Effector memory CD8-positive, alpha-beta T cell (primary cell): Measurements from ENCODE around the gene KCP.

ENCODE experiments used
- ATAC-seq: fragments of 150-1000 bp; cut with Tn5 transposase; replicated peaks from 2 replicates; pipeline ENCODE4 v1.10.0; 2021; ENCODE audit warnings: mild to moderate bottlenecking, moderate library complexity
- DNase-seq, 3 experiments: peaks; one replicate each; pipeline ENCODE4 v3.0.0; 2021
- H3K27ac Mint-ChIP-seq, 2 donors: one replicate each; pipeline ENCODE4 v1.8.0; 2022; ENCODE audit warnings: mild to moderate bottlenecking in 2 of 2, mixed read lengths in 2 of 2, moderate library complexity in 2 of 2
- H3K27me3 Mint-ChIP-seq, 2 donors: one replicate each; pipeline ENCODE4 v1.8.0; 2022; ENCODE audit warnings: mixed read lengths in 2 of 2
- H3K36me3 Mint-ChIP-seq: one replicate; pipeline ENCODE4 v1.8.0; 2022; ENCODE audit warnings: mild to moderate bottlenecking, moderate library complexity, mixed read lengths; ENCODE audit not compliant: insufficient read depth
- H3K4me1 Mint-ChIP-seq, 2 donors: one replicate each; pipeline ENCODE4 v1.8.0; 2022; ENCODE audit warnings: low read depth in 2 of 2, mixed read lengths in 2 of 2
- H3K4me3 Mint-ChIP-seq, 2 donors: one replicate each; pipeline ENCODE4 v1.8.0; 2022; ENCODE audit warnings: mild to moderate bottlenecking in 2 of 2, mixed read lengths in 2 of 2, moderate library complexity in 2 of 2
- H3K9me3 Mint-ChIP-seq, 2 donors: one replicate each; pipeline ENCODE4 v1.8.0; 2022; ENCODE audit warnings: mixed read lengths in 2 of 2

The KCP gene

DNA sequence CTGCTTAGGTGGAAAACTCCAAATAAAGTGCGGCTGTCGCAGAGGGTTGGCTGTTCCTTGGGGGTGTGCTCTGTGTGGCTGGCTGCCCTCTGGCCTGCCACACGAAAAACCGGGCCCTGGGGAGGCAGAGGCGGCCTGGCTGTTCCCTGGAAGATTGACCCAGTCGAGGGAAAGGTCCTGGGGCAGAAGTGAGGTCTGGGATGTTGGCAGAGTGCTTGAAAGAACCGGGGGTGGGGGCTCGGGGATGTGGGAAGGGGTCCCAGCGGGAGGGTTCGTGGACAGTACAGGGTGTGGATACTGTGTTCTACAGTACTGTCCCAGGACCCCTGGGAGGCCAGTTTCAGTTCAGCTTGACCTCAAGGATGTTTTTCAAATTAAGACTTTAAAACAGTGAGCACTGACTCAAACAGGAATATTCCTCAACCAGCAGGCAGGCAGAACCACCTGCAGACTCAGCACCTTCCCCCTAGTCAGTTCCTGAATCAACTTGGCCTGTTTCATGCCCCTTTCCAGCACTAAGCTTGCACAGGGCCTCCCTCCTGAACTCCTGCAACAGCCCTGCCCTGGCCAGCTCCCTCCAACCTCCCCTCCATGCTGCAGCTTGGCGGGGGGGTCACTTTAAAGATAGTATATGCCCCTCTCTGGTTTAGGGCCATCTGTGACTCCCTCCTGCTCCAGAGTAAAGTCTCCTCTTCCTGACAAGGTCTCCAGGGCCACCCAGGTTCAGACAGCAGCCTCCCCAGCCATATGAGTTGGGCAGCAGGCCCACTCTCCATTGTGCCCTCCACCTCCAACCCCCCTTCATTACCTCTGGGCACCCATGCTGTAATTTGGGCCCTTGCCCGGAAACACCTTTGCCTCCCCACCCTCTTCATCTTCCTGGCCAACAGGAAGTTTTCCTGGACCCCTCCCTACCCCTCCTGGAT lies 51.0 kb downstream of the KCP start:
- peaks cover 11% of the 10 kb centered on the region for H3K36me3 Mint-ChIP-seq
- H3K4me3 Mint-ChIP-seq: no peak overlapping the region
- no peaks in the 10 kb centered on the region for H3K9me3 Mint-ChIP-seq
- H3K27me3 Mint-ChIP-seq: peaks cover 0 to 10% of the 10 kb centered on the region in 2 donors
- peaks cover 14 to 16% of the 10 kb centered on the region in 2 donors for H3K4me1 Mint-ChIP-seq
- DNase-seq (no peak), ATAC-seq (no peak)
- H3K27ac Mint-ChIP-seq: no peak overlapping the region

GRCh38 chr7:128858380-128859231 lies 51.9 kb downstream of the KCP start:
- Mint-ChIP-seq H3K27me3 (peaks cover 0 to 17% of the 10 kb centered on the region in 2 donors), H3K4me3 (no peak overlapping the region), H3K27ac (no peak overlapping the region), H3K36me3 (peaks cover 9% of the 10 kb centered on the region), H3K9me3 (no peaks in the 10 kb centered on the region), H3K4me1 (peaks cover 11 to 13% of the 10 kb centered on the region in 2 donors)
- ATAC-seq (no peak), DNase-seq (no peak)

- Mint-ChIP-seq H3K9me3 (no peaks in the 10 kb centered on the region), H3K4me3 (no peak overlapping the region), H3K36me3 (no peaks in the 10 kb centered on the region), H3K4me1 (peaks cover 0 to 1% of the 10 kb centered on the region in 2 donors), H3K27ac (no peak overlapping the region), H3K27me3 (peaks cover 0 to 24% of the 10 kb centered on the region in 2 donors)
- ATAC-seq: no peak
- DNase-seq: no peak
Observed at GRCh38 chr7:128856001-128856718, 54.3 kb downstream of the KCP start.

DNA sequence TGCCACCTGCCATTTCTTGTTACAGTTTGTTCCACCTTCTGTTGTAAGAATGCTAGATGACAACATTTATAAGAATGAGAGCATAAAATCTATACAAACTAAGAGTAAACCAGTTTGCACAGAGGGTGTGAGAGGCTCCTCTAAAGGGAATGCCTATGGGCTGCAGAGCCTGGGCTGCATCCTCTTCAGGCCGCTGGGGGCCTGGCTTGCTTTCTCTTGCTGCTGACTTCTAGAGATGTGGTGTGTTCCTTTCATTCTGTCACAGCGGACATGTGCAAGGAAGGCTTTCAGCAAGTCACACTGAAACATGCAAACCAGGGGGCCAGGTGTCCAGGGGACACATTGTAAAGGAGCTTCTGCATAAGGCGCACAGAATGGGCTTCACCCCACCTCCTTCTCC lies 55.0 kb downstream of the KCP start:
- H3K36me3 Mint-ChIP-seq: no peaks in the 10 kb centered on the region
- H3K9me3 Mint-ChIP-seq: no peaks in the 10 kb centered on the region
- H3K4me3 Mint-ChIP-seq: no peak overlapping the region
- H3K27ac Mint-ChIP-seq: no peak overlapping the region
- H3K4me1 Mint-ChIP-seq: peaks cover 0 to 1% of the 10 kb centered on the region in 2 donors
- peaks cover 0 to 24% of the 10 kb centered on the region in 2 donors for H3K27me3 Mint-ChIP-seq
- no peak for ATAC-seq
- DNase-seq: no peak

DNA sequence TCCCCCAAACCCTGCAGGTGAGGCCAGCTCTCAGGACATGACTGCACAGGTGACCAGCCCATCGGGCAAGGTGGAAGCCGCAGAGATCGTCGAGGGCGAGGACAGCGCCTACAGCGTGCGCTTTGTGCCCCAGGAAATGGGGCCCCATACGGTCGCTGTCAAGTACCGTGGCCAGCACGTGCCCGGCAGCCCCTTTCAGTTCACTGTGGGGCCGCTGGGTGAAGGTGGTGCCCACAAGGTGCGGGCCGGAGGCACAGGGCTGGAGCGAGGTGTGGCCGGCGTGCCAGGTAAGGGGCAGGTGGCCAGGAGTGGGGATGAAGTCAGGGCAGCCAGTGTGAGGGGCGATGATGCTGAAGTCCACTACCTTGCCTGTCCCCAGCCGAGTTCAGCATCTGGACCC lies 56.1 kb downstream of the KCP start:
- H3K9me3 Mint-ChIP-seq: no peaks in the 10 kb centered on the region
- H3K27ac Mint-ChIP-seq: no peak overlapping the region
- H3K27me3 Mint-ChIP-seq: peaks cover 0 to 24% of the 10 kb centered on the region in 2 donors
- no peaks in the 10 kb centered on the region for H3K36me3 Mint-ChIP-seq
- no peak overlapping the region for H3K4me3 Mint-ChIP-seq
- ATAC-seq (no peak), DNase-seq (no peak)
- peaks cover 0 to 1% of the 10 kb centered on the region in 2 donors for H3K4me1 Mint-ChIP-seq

DNA sequence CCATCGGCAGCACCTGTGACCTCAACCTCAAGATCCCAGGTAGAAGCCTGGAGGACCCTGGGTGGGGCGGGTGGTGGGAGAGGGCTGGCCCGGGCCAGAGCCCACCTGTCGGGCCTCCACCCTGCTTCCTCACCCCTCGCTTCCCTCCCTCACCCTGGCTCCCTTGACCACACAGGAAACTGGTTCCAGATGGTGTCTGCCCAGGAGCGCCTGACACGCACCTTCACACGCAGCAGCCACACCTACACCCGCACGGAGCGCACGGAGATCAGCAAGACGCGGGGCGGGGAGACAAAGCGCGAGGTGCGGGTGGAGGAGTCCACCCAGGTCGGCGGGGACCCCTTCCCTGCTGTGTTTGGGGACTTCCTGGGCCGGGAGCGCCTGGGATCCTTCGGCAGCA lies 56.7 kb downstream of the KCP start:
- DNase-seq (no peak), ATAC-seq (no peak)
- Mint-ChIP-seq H3K4me1 (peaks cover 0 to 1% of the 10 kb centered on the region in 2 donors), H3K27me3 (peaks cover 0 to 24% of the 10 kb centered on the region in 2 donors), H3K4me3 (no peak overlapping the region), H3K27ac (no peak overlapping the region), H3K9me3 (no peaks in the 10 kb centered on the region), H3K36me3 (no peaks in the 10 kb centered on the region)

DNA sequence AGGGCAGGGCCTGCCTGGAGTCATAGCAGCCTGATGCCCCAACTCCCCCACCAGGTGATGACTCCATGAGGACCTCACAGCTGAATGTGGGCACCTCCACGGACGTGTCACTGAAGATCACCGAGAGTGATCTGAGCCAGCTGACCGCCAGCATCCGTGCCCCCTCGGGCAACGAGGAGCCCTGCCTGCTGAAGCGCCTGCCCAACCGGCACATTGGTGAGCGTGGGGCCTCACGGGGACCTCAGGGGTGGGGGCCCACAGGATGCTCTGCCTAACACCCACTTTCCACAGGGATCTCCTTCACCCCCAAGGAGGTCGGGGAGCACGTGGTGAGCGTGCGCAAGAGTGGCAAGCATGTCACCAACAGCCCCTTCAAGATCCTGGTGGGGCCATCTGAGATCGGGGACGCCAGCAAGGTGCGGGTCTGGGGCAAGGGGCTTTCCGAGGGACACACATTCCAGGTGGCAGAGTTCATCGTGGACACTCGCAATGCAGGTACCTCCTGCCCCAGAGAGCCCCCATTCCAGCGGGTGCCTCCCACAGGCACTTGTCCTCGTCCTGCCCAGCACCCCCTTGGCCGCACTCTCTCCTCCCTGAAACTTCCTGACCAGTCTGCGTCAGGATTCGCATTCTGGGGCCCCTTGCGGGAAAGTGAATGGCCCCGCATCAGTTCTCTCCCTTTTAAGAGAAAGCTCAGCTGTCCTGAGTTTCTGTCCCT lies 57.8 kb downstream of the KCP start:
- Mint-ChIP-seq H3K27me3 (peaks cover 0 to 24% of the 10 kb centered on the region in 2 donors), H3K27ac (no peak overlapping the region), H3K4me3 (no peak overlapping the region), H3K9me3 (no peaks in the 10 kb centered on the region), H3K36me3 (no peaks in the 10 kb centered on the region), H3K4me1 (peaks cover 0 to 1% of the 10 kb centered on the region in 2 donors)
- DNase-seq (no peak), ATAC-seq (no peak)

DNA sequence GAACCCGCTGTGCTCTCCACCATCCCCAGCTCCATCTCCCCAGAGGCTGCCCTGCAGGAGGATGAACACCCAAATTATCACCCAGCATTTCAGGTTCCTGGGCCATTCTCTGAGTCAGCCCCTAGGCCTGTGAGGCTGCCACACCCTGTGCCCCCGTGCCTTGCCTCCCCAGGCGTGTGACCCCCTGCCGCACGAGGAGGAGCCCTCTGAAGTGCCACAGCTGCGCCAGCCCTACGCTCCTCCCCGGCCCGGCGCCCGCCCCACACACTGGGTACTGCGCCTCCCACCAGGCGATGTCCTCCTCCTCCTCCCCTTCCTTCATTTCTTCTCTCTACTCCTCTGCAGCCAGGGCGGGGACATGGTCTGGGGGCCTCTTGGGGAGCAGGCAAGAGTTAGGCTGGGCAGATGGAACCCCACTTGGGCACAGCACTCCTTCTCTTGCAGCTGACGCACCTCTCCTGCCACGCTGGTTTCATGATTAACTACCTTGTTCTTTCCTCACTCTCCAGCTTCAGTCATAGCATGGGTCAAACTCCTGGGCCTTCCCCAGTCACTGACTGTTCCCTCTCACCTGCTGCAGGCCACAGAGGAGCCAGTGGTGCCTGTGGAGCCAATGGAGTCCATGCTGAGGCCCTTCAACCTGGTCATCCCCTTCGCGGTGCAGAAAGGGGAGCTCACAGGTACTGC lies 60.6 kb downstream of the KCP start:
- ATAC-seq: no peak
- Mint-ChIP-seq H3K4me1 (peaks cover 0 to 1% of the 10 kb centered on the region in 2 donors), H3K27ac (no peak overlapping the region), H3K4me3 (no peak overlapping the region), H3K9me3 (no peaks in the 10 kb centered on the region), H3K36me3 (no peaks in the 10 kb centered on the region), H3K27me3 (peaks cover 0 to 14% of the 10 kb centered on the region in 2 donors)
- DNase-seq: no peak

GRCh38 chr7:128849156-128849515 lies 61.4 kb downstream of the KCP start:
- no peaks in the 10 kb centered on the region for H3K36me3 Mint-ChIP-seq
- H3K27me3 Mint-ChIP-seq: peaks cover 0 to 12% of the 10 kb centered on the region in 2 donors
- H3K9me3 Mint-ChIP-seq: no peaks in the 10 kb centered on the region
- H3K4me3 Mint-ChIP-seq: no peak overlapping the region
- H3K27ac Mint-ChIP-seq: no peak overlapping the region
- no peak for ATAC-seq
- peaks cover 0 to 1% of the 10 kb centered on the region in 2 donors for H3K4me1 Mint-ChIP-seq
- no peak for DNase-seq

- H3K27me3 Mint-ChIP-seq: peaks cover 0 to 6% of the 10 kb centered on the region in 2 donors
- no peak overlapping the region for H3K4me3 Mint-ChIP-seq
- H3K36me3 Mint-ChIP-seq: no peaks in the 10 kb centered on the region
- H3K9me3 Mint-ChIP-seq: no peaks in the 10 kb centered on the region
- no peak for ATAC-seq
- no peaks in the 10 kb centered on the region for H3K4me1 Mint-ChIP-seq
- no peak for DNase-seq
- no peak overlapping the region for H3K27ac Mint-ChIP-seq
Observed at GRCh38 chr7:128848289-128849155, 62.0 kb downstream of the KCP start.

DNA sequence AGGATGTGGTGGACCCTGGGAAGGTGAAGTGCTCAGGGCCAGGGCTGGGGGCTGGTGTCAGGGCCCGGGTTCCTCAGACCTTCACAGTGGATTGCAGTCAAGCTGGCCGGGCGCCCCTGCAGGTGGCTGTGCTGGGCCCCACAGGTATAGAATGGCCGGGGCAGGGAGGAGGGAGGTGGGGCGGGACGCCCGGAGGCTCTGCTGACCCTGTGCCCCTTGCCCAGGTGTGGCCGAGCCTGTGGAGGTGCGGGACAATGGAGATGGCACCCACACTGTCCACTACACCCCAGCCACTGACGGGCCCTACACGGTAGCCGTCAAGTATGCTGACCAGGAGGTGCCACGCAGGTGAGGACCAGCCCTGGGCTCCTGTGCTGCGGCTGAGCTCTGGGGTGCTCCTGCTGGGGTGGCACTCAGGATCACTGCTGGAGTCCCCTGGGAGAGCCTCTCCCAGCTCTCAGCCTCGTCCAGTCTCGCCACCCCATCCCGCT lies 62.7 kb downstream of the KCP start:
- Mint-ChIP-seq H3K27me3 (no peaks in the 10 kb centered on the region), H3K9me3 (no peaks in the 10 kb centered on the region), H3K36me3 (no peaks in the 10 kb centered on the region), H3K4me1 (no peaks in the 10 kb centered on the region), H3K4me3 (no peak overlapping the region), H3K27ac (no peak overlapping the region)
- DNase-seq: no peak
- ATAC-seq: no peak
